Measurements from ENCODE around the gene MRGPRG. TPM values are rescaled to one million over a fixed set of nuclear protein-coding genes. Genes with fewer than 3 reads are reported as not detected.

The MRGPRG gene
- total and polyA plus RNA-seq, 4 donors: not detected

DNA sequence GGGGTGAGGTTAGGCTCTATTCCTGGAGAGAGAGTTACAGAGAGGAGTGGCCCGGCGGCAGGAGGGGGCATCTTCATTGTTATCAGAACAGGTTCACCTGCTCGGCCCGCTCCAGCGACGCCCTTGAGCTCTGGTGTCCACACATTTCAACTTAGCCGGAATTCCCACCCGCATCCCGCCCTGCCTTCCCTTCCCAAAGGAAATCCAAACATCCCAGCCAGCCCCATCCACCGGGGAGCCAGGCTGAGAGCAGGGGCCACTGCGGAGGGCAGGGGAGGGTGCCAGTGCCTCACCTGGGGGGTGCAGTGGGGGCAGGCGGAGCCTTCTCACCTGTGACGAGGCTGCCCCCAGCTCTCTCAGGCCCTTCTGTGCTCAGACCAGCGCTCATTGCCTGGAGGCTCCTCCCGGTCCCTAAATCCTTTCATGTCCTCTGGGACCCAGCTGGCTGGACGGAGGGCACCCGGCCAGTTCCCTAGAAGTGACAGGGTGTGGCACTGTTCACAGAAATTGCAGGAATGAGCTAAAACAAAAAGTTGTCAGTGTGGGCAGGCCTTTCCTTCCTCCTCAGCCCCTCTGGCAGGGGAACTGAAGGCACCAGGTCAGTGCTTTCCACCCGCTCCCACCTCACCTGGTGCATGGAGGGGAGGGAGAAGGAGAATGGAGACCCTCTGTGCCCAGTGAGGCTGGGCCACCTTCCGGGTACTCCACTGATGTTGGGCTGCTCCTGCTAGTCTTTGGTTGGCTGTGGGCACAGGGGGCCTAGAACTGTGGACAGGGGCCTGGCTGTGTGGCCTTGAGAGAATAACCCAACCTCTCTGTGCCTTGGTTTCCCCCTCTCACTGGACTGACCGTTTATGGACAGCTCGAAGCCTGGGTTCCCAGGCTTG is 2.2 kb upstream of the MRGPRG start:
- peaks cover 26% of the 10 kb centered on the region for H3K4me1 ChIP-seq (ENCODE audit: control insufficient read depth, insufficient read depth, low read length)
- DNase-seq (ENCODE audit: low read depth in 4 of 6, low spot score in 6 of 6): no peak
- no peak overlapping the region for H3K27ac ChIP-seq (ENCODE audit: low read depth, low read length)
- no peak overlapping the region for H3K4me3 ChIP-seq (ENCODE audit: low read depth, low read length)
- peaks cover 4% of the 10 kb centered on the region for H3K36me3 ChIP-seq (ENCODE audit: control insufficient read depth, insufficient read depth, low read length)
- no peaks in the 10 kb centered on the region for H3K9me3 ChIP-seq (ENCODE audit: control insufficient read depth, insufficient read depth, low read length)
- H3K27me3 ChIP-seq (ENCODE audit: control insufficient read depth, insufficient read depth, low read length): no peaks in the 10 kb centered on the region
- 64% methylated on average over 18 of the region's 21 CpGs for WGBS (ENCODE audit: insufficient coverage)

DNA sequence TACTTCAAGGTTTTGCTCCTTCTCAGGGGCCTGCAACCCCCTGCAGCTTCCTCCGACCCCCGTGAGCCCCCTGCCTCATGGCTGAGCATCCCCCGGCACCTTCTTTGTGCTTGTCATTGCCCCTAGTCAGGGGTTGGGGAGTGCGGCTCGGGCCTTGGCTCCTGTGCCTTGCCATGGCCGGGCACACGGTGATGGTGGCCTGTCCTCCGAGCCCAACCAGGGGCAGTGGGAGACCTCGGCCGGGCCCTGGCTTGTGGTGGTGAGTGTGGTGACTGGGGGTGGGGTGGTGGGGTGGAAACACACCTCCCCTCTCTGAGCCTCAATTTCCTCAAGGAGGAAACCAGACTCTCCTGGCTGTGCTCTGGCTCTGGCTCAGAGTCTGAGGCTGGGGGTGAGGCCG is 1.5 kb upstream of the MRGPRG start:
- no peak overlapping the region for H3K27ac ChIP-seq (ENCODE audit: low read depth, low read length)
- DNase-seq (ENCODE audit: low read depth in 4 of 6, low spot score in 6 of 6): no peak

DNA sequence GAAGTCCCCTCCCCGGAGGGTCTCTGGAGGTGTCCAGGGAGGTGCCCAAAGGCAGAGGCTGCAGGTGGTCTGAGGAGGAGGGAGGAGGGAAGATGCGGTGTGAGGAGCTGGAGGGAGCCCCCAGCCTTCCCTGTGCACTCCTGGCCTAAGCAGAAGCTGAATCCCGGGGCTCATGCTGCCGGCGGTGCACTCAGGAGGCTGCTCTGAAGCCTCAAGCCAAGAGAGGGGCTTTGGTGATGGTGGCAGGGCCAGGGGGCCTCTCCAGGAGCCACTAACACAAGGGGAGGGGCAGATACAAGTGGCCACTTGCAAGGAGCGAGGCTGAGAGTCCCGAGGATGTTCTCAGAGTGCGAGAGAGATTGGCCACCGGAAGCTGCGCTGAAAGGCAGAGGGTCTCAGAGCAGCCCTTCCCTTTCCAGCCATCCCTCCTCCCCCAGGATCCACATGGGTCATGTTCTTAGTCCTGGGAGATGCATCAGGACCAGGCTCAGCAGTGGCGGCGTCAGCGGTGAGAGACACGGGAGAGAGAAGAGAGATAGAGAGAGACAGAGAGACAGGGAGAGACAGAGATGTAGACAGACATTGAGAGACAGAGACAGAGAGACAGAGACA is 774 bp upstream of the MRGPRG start:
- Histone ChIP-seq H3K9me3 (ENCODE audit: control insufficient read depth, insufficient read depth, low read length) (no peaks in the 10 kb centered on the region), H3K4me3 (ENCODE audit: low read depth, low read length) (no peak overlapping the region), H3K27me3 (ENCODE audit: control insufficient read depth, insufficient read depth, low read length) (peaks cover 2% of the 10 kb centered on the region), H3K27ac (ENCODE audit: low read depth, low read length) (no peak overlapping the region), H3K4me1 (ENCODE audit: control insufficient read depth, insufficient read depth, low read length) (peaks cover 15% of the 10 kb centered on the region), H3K36me3 (ENCODE audit: control insufficient read depth, insufficient read depth, low read length) (no peaks in the 10 kb centered on the region)
- no peak for DNase-seq (ENCODE audit: low read depth in 4 of 6, low spot score in 6 of 6)
- 67% methylated on average over 13 of the region's 14 CpGs for WGBS (ENCODE audit: insufficient coverage)

More for the DNA sequence above, 1.5 kb upstream of the MRGPRG start:
- H3K9me3 ChIP-seq (ENCODE audit: control insufficient read depth, insufficient read depth, low read length): no peaks in the 10 kb centered on the region
- no peak overlapping the region for H3K4me3 ChIP-seq (ENCODE audit: low read depth, low read length)
- WGBS (ENCODE audit: insufficient coverage): 89% methylated on average over 5 of the region's 11 CpGs
- H3K27me3 ChIP-seq (ENCODE audit: control insufficient read depth, insufficient read depth, low read length): peaks cover 2% of the 10 kb centered on the region
- H3K4me1 ChIP-seq (ENCODE audit: control insufficient read depth, insufficient read depth, low read length): peaks cover 21% of the 10 kb centered on the region
- H3K36me3 ChIP-seq (ENCODE audit: control insufficient read depth, insufficient read depth, low read length): peaks cover under 1% of the 10 kb centered on the region

DNA sequence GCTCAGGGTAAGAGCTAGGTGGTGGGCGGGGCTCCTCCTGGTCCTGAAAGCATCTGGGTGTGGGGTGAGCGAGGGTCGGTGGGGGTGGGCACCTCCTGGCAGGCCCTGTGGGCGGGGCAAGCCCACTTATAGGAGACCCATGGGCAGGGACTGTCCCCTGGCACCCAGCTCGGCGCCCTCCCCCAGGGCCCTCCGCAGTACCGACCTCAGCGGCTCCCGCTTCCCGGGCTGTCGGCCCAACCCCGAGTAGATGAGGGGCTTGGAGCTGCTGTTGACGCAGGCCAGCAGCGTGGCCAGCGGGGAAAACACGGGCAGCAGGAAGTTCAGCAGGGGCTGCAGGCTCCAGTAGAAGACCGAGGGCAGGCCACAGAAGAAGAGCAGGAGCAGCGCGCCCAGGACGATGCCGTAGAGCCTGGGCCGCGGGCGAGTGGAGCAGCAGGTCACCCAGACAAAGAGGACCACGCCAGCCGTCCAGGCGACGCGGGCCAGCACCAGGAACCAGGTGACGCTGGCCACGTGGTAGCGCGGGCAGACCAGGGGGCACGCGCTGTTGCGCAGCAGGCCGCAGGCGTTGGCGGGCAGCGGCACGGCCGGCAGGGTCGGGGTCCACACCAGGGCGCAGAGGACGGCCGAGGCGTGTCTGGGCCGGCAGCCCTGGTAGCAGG is 663 bp downstream of the MRGPRG start:
- H3K27ac ChIP-seq (ENCODE audit: low read depth, low read length): no peak overlapping the region
- DNase-seq (ENCODE audit: low read depth in 4 of 6, low spot score in 6 of 6): no peak
- no peaks in the 10 kb centered on the region for H3K9me3 ChIP-seq (ENCODE audit: control insufficient read depth, insufficient read depth, low read length)
- peaks cover 2% of the 10 kb centered on the region for H3K27me3 ChIP-seq (ENCODE audit: control insufficient read depth, insufficient read depth, low read length)
- 90% methylated on average over 48 of the region's 49 CpGs for WGBS (ENCODE audit: insufficient coverage)
- H3K4me3 ChIP-seq (ENCODE audit: low read depth, low read length): no peak overlapping the region
- H3K36me3 ChIP-seq (ENCODE audit: control insufficient read depth, insufficient read depth, low read length): no peaks in the 10 kb centered on the region
- H3K4me1 ChIP-seq (ENCODE audit: control insufficient read depth, insufficient read depth, low read length): peaks cover 11% of the 10 kb centered on the region

DNA sequence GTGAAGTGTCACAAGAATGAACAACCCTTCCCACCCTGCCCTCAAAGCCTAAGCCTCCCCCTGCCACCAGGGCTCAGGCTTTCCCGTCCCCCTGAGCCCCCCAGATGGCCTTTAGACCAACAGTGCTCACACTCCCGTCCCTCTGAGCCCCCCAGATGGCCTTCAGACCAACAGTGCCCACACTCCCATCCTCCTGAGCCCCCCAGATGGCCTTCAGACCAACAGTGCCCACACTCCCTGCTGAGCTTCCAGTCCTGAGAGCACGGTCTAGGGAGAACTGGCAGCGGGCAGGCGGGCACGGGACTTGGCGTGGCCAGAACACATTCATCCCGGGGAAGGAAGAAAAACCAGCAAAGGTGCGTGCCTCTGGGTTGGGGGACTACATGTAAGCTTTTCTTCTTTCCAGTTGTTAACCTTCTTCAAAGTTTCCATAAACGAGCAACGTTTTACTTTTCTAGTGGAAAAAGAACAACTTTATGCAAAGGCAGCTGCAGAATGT is 2.5 kb downstream of the MRGPRG start:
- Histone ChIP-seq H3K27ac (ENCODE audit: low read depth, low read length) (no peak overlapping the region), H3K4me3 (ENCODE audit: low read depth, low read length) (no peak overlapping the region), H3K4me1 (ENCODE audit: control insufficient read depth, insufficient read depth, low read length) (peaks cover 7% of the 10 kb centered on the region), H3K36me3 (ENCODE audit: control insufficient read depth, insufficient read depth, low read length) (no peaks in the 10 kb centered on the region), H3K9me3 (ENCODE audit: control insufficient read depth, insufficient read depth, low read length) (peaks cover 4% of the 10 kb centered on the region), H3K27me3 (ENCODE audit: control insufficient read depth, insufficient read depth, low read length) (peaks cover 2% of the 10 kb centered on the region)
- no peak for DNase-seq (ENCODE audit: low read depth in 4 of 6, low spot score in 6 of 6)
- WGBS (ENCODE audit: insufficient coverage): 70% methylated on average over 8 of the region's 11 CpGs

DNA sequence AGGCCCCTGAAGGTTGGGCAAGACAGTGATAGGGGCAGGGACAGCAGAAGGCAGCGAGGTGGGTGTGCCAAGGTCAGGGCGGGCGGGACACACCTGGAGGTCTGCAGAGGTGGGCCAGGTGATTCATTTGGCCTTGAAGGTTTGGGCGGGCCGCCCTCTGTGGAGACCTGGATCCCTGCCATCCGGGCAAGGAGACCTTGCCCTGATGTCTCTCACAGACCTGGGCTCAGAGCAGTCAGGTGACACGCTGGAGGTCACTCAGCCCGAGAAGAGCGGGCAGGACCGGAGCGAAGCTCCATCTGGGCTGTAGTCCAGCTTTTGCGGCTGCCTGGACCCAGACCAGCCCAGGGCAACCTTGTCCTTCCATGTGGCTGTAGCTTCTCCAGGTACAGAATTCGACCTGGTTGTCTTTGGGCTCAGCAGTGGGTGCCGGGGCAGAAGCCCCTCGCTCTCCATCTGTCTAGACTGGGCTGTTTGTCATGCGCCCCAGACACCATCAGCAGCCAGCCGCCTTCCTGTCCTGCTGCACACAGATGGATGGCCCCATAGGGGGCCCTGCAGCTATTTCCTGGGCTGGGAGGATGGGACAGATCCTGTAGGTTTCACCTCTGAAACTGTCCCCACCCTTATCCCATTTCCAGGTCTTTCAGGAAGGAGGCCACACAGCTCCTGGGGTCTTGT is 3.1 kb downstream of the MRGPRG start:
- Histone ChIP-seq H3K27ac (ENCODE audit: low read depth, low read length) (no peak overlapping the region), H3K36me3 (ENCODE audit: control insufficient read depth, insufficient read depth, low read length) (no peaks in the 10 kb centered on the region), H3K9me3 (ENCODE audit: control insufficient read depth, insufficient read depth, low read length) (peaks cover 4% of the 10 kb centered on the region), H3K27me3 (ENCODE audit: control insufficient read depth, insufficient read depth, low read length) (peaks cover 2% of the 10 kb centered on the region), H3K4me3 (ENCODE audit: low read depth, low read length) (no peak overlapping the region), H3K4me1 (ENCODE audit: control insufficient read depth, insufficient read depth, low read length) (peaks cover 7% of the 10 kb centered on the region)
- WGBS (ENCODE audit: insufficient coverage): 71% methylated on average over 17 of the region's 17 CpGs
- DNase-seq (ENCODE audit: low read depth in 4 of 6, low spot score in 6 of 6): no peak

DNA sequence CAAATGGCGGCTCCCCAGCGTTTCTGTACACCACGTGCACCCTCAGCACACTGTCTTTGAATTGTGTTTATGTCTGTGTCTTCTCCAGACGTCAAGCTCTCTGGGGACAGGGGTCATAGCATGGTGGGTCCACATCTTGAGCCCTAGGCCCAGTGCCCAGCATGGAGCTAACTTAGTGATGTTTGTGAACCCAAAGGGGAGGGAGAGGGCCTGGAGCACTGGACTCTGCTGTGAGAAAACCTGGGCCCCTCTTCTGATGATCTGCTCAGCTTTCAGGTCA is 4.3 kb downstream of the MRGPRG start:
- peaks cover 2% of the 10 kb centered on the region for H3K27me3 ChIP-seq (ENCODE audit: control insufficient read depth, insufficient read depth, low read length)
- H3K27ac ChIP-seq (ENCODE audit: low read depth, low read length): no peak overlapping the region
- no peak for DNase-seq (ENCODE audit: low read depth in 4 of 6, low spot score in 6 of 6)

DNA sequence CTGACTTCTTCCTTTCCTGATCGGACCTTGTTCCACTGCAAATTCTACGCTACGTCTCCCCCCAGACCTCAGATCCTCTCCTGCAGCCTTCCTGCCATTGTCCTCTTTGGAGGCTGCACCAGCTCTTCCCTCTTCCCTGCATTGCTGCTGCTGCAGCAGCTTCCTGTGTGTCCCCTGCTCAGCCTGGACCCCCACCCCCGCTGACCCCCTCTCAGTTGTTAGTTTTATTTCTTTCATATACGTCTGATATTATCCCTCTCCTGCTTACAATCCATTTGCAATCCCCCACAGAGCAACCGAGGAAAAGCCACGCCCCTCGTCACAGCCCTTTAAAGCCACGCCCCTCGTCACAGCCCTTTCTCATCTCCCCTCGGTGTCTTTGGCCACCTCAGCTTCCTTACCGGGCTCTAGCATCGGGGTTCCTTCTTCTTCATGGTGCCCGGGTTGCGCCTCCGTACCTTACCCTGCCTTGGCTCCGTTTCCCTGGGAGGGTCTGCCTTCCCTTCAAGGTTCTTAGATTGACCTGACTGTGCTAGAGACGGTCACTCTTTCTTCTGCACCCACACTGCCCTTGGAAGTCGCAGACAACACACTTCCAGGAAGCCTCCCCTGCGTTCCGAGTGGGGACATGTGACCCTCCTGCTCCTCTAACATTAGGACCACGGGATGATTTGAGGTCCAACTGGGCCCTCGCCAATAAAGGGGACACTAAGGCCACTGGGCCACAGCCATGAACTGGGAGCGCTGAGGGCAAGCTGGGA is 4.8 kb downstream of the MRGPRG start:
- Histone ChIP-seq H3K27ac (ENCODE audit: low read depth, low read length) (no peak overlapping the region), H3K4me3 (ENCODE audit: low read depth, low read length) (no peak overlapping the region), H3K36me3 (ENCODE audit: control insufficient read depth, insufficient read depth, low read length) (no peaks in the 10 kb centered on the region), H3K9me3 (ENCODE audit: control insufficient read depth, insufficient read depth, low read length) (peaks cover 4% of the 10 kb centered on the region), H3K4me1 (ENCODE audit: control insufficient read depth, insufficient read depth, low read length) (peaks cover 7% of the 10 kb centered on the region), H3K27me3 (ENCODE audit: control insufficient read depth, insufficient read depth, low read length) (peaks cover 2% of the 10 kb centered on the region)
- 65% methylated on average over 23 of the region's 24 CpGs for WGBS (ENCODE audit: insufficient coverage)
- no peak for DNase-seq (ENCODE audit: low read depth in 4 of 6, low spot score in 6 of 6)

More for the DNA sequence above, 4.3 kb downstream of the MRGPRG start:
- peaks cover 7% of the 10 kb centered on the region for H3K4me1 ChIP-seq (ENCODE audit: control insufficient read depth, insufficient read depth, low read length)
- H3K9me3 ChIP-seq (ENCODE audit: control insufficient read depth, insufficient read depth, low read length): peaks cover 4% of the 10 kb centered on the region
- H3K36me3 ChIP-seq (ENCODE audit: control insufficient read depth, insufficient read depth, low read length): no peaks in the 10 kb centered on the region
- no peak overlapping the region for H3K4me3 ChIP-seq (ENCODE audit: low read depth, low read length)
- WGBS (ENCODE audit: insufficient coverage): 86% methylated on average over 4 of the region's 4 CpGs

DNA sequence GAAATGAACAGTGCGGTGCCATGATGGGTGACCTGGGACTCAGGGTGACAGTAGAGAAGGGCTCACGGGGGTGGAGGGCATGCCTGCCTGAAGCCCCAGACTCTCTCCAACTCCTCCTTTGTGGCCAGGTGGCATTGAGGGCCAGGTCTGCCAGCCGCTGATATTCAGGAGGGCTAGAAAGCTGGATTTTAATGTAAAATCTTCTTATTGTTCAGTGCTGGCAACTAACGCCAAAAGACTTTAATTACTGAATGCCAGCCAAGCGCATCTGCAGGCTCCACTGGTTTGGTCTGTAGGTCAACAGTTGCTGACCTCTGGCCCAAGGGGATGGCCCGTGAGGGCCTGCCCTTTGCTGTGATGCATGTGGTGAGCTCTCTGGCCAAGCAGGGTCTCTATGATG is 10.3 kb downstream of the MRGPRG start:
- Histone ChIP-seq H3K36me3 (ENCODE audit: control insufficient read depth, insufficient read depth, low read length) (no peaks in the 10 kb centered on the region), H3K4me3 (ENCODE audit: low read depth, low read length) (no peak overlapping the region), H3K9me3 (ENCODE audit: control insufficient read depth, insufficient read depth, low read length) (peaks cover 4% of the 10 kb centered on the region), H3K27ac (ENCODE audit: low read depth, low read length) (no peak overlapping the region), H3K4me1 (ENCODE audit: control insufficient read depth, insufficient read depth, low read length) (peaks cover 6% of the 10 kb centered on the region), H3K27me3 (ENCODE audit: control insufficient read depth, insufficient read depth, low read length) (peaks cover 12% of the 10 kb centered on the region)
- 78% methylated on average over 3 of the region's 6 CpGs for WGBS (ENCODE audit: insufficient coverage)
- no peak for DNase-seq (ENCODE audit: low read depth in 4 of 6, low spot score in 6 of 6)
